ENCODE measurements around the gene ARMH2.
"Not testable (repeated sequence)": the region's sequence is repeated elsewhere in the genome, so short reads cannot be mapped to it uniquely, and the experiment has no call there.

ARMH2 gene

GRCh38 chr6:24764833-24765828 lies 33.6 kb downstream of the ARMH2 start:
- not testable (repeated sequence) for DNase-seq (ENCODE audit: low read depth)

GRCh38 chr6:24763578-24763977 lies 35.1 kb downstream of the ARMH2 start:
- no peak for DNase-seq (ENCODE audit: low read depth)

- no peak for DNase-seq (ENCODE audit: low read depth)
These were observed 36.9 kb downstream of the ARMH2 start for GRCh38 chr6:24761851-24762250.

- no peak for DNase-seq (ENCODE audit: low read depth)
These were observed 37.4 kb downstream of the ARMH2 start for GRCh38 chr6:24761193-24761835.

DNA sequence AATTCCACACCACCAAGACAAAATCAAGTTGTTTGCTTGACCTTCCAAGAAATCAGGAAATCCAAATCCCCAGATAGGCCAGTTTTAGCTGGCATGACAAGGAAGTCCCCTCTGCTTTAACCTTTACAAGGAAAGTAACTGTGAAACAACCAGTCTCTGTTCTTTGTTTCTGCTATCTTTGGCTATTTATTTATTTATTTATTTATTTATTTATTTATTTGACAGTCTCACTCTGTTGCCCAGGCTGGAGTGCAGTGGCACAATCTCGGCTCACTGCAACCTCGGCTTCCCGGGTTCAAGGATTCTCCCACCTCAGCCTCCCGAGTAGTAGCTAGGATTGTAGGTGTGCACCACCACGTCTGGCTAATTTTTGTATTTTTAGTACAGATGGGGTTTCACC lies 38.5 kb downstream of the ARMH2 start:
- no peak for DNase-seq (ENCODE audit: low read depth)

DNA sequence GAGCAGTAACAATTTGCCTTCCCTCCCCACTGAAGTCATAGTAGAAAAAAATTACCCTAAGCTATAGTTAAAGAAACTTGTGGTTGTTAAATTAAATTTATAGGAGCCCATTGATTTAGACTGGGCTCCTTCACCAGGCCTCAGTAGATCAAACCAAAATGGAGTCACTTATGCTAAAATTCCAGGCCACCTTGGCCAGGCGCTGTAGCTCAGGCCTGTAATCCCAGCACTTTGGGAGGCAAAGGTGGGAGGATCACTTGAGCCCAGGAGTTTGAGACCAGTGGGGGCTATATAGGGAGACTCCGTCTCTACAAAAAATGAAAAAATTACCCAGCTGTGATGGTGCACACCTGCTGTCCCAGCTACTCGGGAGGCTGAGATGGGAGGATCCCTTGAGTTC lies 39.0 kb downstream of the ARMH2 start:
- DNase-seq (ENCODE audit: low read depth) = no peak

- DNase-seq (ENCODE audit: low read depth) = no peak
These were observed 41.1 kb downstream of the ARMH2 start for GRCh38 chr6:24757611-24758010.

- DNase-seq (ENCODE audit: low read depth) = no peak
These were observed 43.4 kb downstream of the ARMH2 start for GRCh38 chr6:24755279-24755678.

DNA sequence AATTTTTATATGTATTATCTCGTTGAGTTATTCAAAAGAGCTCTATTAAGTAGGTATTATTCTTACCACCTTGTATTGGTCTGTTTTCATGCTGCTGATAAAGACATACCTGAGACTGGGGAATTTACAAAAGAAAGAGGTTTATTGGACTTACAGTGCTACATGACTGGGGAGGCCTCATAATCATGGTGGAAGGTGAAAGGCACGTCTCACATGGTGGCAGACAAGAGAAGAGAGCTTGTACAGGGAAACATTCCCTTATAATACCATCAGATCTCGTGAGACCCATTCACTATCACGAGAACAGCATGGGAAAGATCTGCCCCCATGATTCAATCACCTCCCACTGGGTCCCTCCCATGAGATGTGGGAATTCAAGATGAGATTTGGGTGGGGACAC lies 44.3 kb downstream of the ARMH2 start:
- not testable (repeated sequence) for DNase-seq (ENCODE audit: low read depth)

- no peak for DNase-seq (ENCODE audit: low read depth)
These were observed 45.2 kb downstream of the ARMH2 start for GRCh38 chr6:24753545-24753944.

DNA sequence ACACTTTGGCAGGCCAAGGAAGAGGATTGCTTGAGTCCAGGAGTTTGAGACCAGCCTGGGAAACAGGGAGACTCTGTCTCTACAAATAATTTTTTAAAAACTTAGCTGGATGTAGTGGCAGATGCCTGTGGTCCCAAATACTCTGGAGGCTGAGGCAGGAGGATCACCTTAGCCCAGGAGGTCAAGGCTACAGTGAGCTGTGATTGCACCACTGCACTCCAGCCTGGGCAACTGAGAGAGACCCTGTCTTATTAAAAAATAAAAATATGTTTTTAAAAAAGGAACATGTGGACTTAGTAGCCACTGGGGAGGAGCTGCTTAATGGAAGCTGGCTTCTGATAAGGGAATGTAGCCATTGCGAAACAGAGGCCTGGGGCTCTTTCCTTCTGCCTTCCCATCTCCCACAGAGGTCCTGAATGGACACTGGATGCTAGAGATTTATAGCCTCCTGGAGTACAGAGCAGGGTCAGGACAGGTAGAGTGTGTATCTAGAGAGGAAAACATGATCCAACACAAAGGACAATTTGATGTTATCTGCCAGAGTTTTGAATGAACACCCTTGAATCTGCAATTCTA lies 45.7 kb downstream of the ARMH2 start:
- DNase-seq (ENCODE audit: low read depth) = no peak

DNA sequence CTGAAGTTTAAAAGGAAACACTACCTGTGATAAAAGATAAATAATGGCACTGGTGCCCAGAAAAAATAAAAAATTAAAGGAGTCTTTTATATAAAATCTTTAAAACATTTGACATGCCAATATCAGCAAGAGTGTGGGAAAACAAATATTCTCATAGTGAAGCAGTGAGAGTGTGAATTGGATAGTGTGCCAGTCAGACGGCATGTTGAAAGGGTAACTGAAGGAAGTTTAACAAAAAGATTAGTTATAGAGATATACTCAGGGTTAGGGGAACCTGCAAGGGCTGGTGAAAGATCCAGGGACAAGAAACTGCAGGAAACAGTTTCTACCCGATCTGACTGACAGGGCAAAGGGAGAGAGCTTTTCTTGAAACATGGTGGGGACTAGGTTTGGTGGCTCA lies 46.2 kb downstream of the ARMH2 start:
- no peak for DNase-seq (ENCODE audit: low read depth)

GRCh38 chr6:24750878-24751277 lies 47.8 kb downstream of the ARMH2 start:
- DNase-seq (ENCODE audit: low read depth) = not testable (repeated sequence)

DNA sequence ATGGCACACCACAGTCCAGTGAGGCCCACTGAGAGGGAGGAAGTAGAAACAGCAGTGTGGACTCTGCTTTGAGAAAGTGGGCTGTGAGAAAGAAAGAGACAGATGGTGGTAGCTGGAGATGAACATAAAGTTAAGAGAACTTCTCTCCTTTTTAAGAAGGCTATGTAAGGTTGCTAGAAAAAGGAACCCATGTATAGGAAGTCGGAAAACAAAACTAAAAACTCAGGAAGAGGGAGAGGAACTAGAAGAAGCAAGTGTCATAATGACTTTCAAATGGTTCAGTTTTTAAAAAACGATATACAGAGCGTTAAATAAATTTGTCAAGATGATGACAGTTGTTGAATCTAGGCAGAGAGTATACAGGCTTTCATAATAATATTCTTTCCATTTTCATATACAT lies 49.4 kb downstream of the ARMH2 start:
- no peak for DNase-seq (ENCODE audit: low read depth)
